Gastroesophageal sphincter (tissue), 4 donors: ENCODE results near the gene IBA57. TPM values are rescaled to one million over a fixed set of nuclear protein-coding genes. Genes with fewer than 3 reads are reported as not detected.

Source experiments
- ATAC-seq: fragments of 150-250 bp; one replicate; pipeline ENCODE4 v1.9.1; 2016; ENCODE audit warnings: mild to moderate bottlenecking, moderate library complexity
- H3K27ac ChIP-seq, 4 donors: fragments of 200-600 bp; sonication (generic) in 3 of 4; 1 replicate in 3 of 4; 2 replicates in 1 of 4; pipeline ENCODE4 v1.5.1; 2016 to 2019
- H3K27me3 ChIP-seq: fragments of 200-600 bp; sonication (generic); one replicate; pipeline ENCODE4 v1.5.1; 2019
- H3K36me3 ChIP-seq, 2 donors: fragments of 200-600 bp; sonication (generic); one replicate each; pipeline ENCODE4 v1.5.1; 2019; ENCODE audit warnings: control low read depth in 1 of 2
- H3K4me1 ChIP-seq, 3 donors: fragments of 200-600 bp; sonication (generic); 1 replicate in 2 of 3; 2 replicates in 1 of 3; pipeline ENCODE4 v1.5.1; 2016 to 2019; ENCODE audit warnings: control low read depth in 2 of 3
- H3K4me3 ChIP-seq, 2 donors: fragments of 200-600 bp; sonication (generic); one replicate each; pipeline ENCODE4 v1.5.1; 2019; ENCODE audit warnings: mild to moderate bottlenecking in 1 of 2, moderate library complexity in 1 of 2
- H3K9me3 ChIP-seq, 3 donors: fragments of 200-600 bp; sonication (generic); one replicate each; pipeline ENCODE4 v1.5.1; 2017 to 2019; ENCODE audit warnings: control low read depth in 2 of 3
- CTCF ChIP-seq, 4 experiments: fragments of 200-600 bp in 2 of 4; fragments of 450-650 bp in 2 of 4; sonication (generic) in 1 of 4; IDR thresholded peaks; one replicate each; pipeline ENCODE4 v1.5.1; 2017 to 2019; ENCODE audit warnings: antibody characterized with exemption in 4 of 4, mild to moderate bottlenecking in 2 of 4, moderate library complexity in 2 of 4
- EP300 ChIP-seq: sonication (generic); formaldehyde crosslinking; IDR thresholded peaks from one replicate; pipeline ENCODE4 v1.6.1; 2017; ENCODE audit warnings: antibody characterized with exemption, mild to moderate bottlenecking
- POLR2A ChIP-seq, 2 donors: fragments of 450-650 bp; IDR thresholded peaks; one replicate each; pipeline ENCODE4 v1.6.1; 2017; ENCODE audit warnings: antibody characterized with exemption in 2 of 2, mild to moderate bottlenecking in 2 of 2, moderate library complexity in 1 of 2
- POLR2AphosphoS5 ChIP-seq: sonication (generic); formaldehyde crosslinking; IDR thresholded peaks from one replicate; pipeline ENCODE4 v1.6.1; 2017; ENCODE audit warnings: antibody characterized with exemption
- WGBS, 2 donors: methylation state at CpG; one replicate each; pipeline ENCODE4 v1.1.5; 2018; ENCODE audit warnings: low coverage in 1 of 2; 5-methylcytosine and 5-hydroxymethylcytosine counted together
- total RNA-seq, 4 donors: library from RNA; depleted of rRNA; stranded (reverse); fragments of >200 nt; gene quantifications; one replicate each; pipeline ENCODE4 v1.1.0, GENCODE V29; 2016

Gene IBA57
- total RNA-seq, 4 donors from 2014 or later: 4.2 to 11.3 (median 7.4) TPM

GRCh38 chr1:228144193-228144992, 21.2 kb upstream of the IBA57 start:
- H3K4me1 ChIP-seq: peaks cover 6 to 90% (median 51%) of the 10 kb centered on the region in 3 donors
- whole genome bisulfite sequencing, 2 donors: 72% methylated on average over 4 of the region's 16 CpGs; no CpG with 5 or more reads in 1 of the 2 donors
- H3K9me3 ChIP-seq: no peaks in the 10 kb centered on the region
- ATAC-seq: no peak
- TF ChIP-seq POLR2A (IDR thresholded peaks at IDR 0.05): no peak
- H3K36me3 ChIP-seq: peaks cover 0 to 53% of the 10 kb centered on the region in 2 donors
- no peaks in the 10 kb centered on the region for H3K27me3 ChIP-seq
- H3K4me3 ChIP-seq: no peak overlapping the region
- H3K27ac ChIP-seq: no peak overlapping the region

- WGBS, 2 donors: no CpG with 5 or more reads among the region's 8 CpGs
- peaks cover 6 to 93% (median 57%) of the 10 kb centered on the region in 3 donors for H3K4me1 ChIP-seq
These were observed 20.6 kb upstream of the IBA57 start for GRCh38 chr1:228144993-228145343.

GRCh38 chr1:228145463-228146416, 19.9 kb upstream of the IBA57 start:
- no peak for ATAC-seq

More at GRCh38 chr1:228144993-228145343, 20.6 kb upstream of the IBA57 start:
- peaks cover 0 to 53% of the 10 kb centered on the region in 2 donors for H3K36me3 ChIP-seq
- H3K9me3 ChIP-seq: no peaks in the 10 kb centered on the region
- peak overlapping the region in 1 of 4 donors; percentile 7 for H3K27ac ChIP-seq
- TF ChIP-seq POLR2A (IDR thresholded peaks at IDR 0.05): no peak
- TF ChIP-seq EP300: no peak
- no peak for TF ChIP-seq CTCF (IDR thresholded peaks at IDR 0.05)
- no peaks in the 10 kb centered on the region for H3K27me3 ChIP-seq
- no peak overlapping the region for H3K4me3 ChIP-seq
- no peak for ATAC-seq

GRCh38 chr1:228146417-228147150, 19.0 kb upstream of the IBA57 start:
- H3K27ac ChIP-seq: no peak overlapping the region
- no peak for TF ChIP-seq CTCF (IDR thresholded peaks at IDR 0.05)
- TF ChIP-seq EP300: no peak
- no peak for TF ChIP-seq POLR2AphosphoS5
- TF ChIP-seq POLR2A (IDR thresholded peaks at IDR 0.05): no peak
- H3K9me3 ChIP-seq: no peaks in the 10 kb centered on the region
- H3K4me1 ChIP-seq: peaks cover 12 to 98% (median 65%) of the 10 kb centered on the region in 3 donors
- peaks cover 0 to 51% of the 10 kb centered on the region in 2 donors for H3K36me3 ChIP-seq
- H3K4me3 ChIP-seq: no peak overlapping the region
- WGBS, 2 donors: 95% methylated on average over 4 of the region's 18 CpGs; no CpG with 5 or more reads in 1 of the 2 donors
- no peak for ATAC-seq
- H3K27me3 ChIP-seq: no peaks in the 10 kb centered on the region

More at GRCh38 chr1:228145463-228146416, 19.9 kb upstream of the IBA57 start:
- H3K4me3 ChIP-seq: no peak overlapping the region
- H3K27ac ChIP-seq: peak overlapping the region in 1 of 4 donors; percentile 7
- H3K9me3 ChIP-seq: no peaks in the 10 kb centered on the region
- WGBS, 2 donors: 80 to 94% methylated on average over 2 to 3 of the region's 31 CpGs
- H3K36me3 ChIP-seq: peaks cover 0 to 53% of the 10 kb centered on the region in 2 donors
- TF ChIP-seq EP300 (no peak), CTCF (IDR thresholded peaks at IDR 0.05) (no peak), POLR2A (IDR thresholded peaks at IDR 0.05) (no peak), POLR2AphosphoS5 (no peak)
- no peaks in the 10 kb centered on the region for H3K27me3 ChIP-seq
- H3K4me1 ChIP-seq: peaks cover 6 to 98% (median 64%) of the 10 kb centered on the region in 3 donors
